HG03175 (cell line): Measurements from ENCODE around the gene RXFP1.
"Not testable (repeated sequence)": the region's sequence is repeated elsewhere in the genome, so short reads cannot be mapped to it uniquely, and the experiment has no call there.

Experiments used
- ATAC-seq: cut with Tn5 transposase; IDR thresholded peaks from one replicate; pipeline ENCODE4 v1.9.1; 2021; ENCODE audit warnings: mild to moderate bottlenecking, moderate library complexity; ENCODE audit not compliant: unreplicated experiment

RXFP1 gene

GRCh38 chr4:158606969-158607368 lies 85.3 kb downstream of the RXFP1 start:
- no peak for ATAC-seq

- ATAC-seq, result no peak
These were observed 87.4 kb downstream of the RXFP1 start for GRCh38 chr4:158609116-158609515.

- ATAC-seq, result peak; percentile 91
These were observed 89.1 kb downstream of the RXFP1 start for GRCh38 chr4:158610790-158611189.

GRCh38 chr4:158613046-158613445 lies 91.4 kb downstream of the RXFP1 start:
- no peak for ATAC-seq

GRCh38 chr4:158617956-158618355 lies 96.3 kb downstream of the RXFP1 start:
- ATAC-seq, result no peak

- ATAC-seq, result peak; percentile 45
These were observed 100.0 kb downstream of the RXFP1 start for GRCh38 chr4:158621729-158622128.

DNA sequence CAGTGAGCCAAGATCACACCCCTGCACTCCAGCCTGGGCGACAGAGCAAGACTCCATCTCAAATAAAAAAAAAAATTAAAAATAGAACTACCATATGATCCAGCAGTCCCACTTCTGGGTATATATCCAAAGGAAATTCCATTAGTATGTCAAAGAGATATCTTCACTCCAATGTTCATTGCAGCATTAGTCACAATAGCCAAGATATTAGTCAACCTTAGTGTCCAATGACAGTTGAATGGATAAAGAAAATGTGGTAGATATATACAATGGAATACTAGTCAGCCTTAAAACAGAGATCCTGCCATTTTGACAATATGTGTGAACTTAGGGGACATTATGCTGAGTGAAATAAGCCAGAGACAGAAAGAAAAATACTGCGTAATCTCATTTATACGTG lies 100.6 kb downstream of the RXFP1 start:
- no peak for ATAC-seq

GRCh38 chr4:158624889-158625478 lies 103.3 kb downstream of the RXFP1 start:
- peak; percentile 93 for ATAC-seq

- no peak for ATAC-seq
These were observed 103.9 kb downstream of the RXFP1 start for GRCh38 chr4:158625544-158625943.

DNA sequence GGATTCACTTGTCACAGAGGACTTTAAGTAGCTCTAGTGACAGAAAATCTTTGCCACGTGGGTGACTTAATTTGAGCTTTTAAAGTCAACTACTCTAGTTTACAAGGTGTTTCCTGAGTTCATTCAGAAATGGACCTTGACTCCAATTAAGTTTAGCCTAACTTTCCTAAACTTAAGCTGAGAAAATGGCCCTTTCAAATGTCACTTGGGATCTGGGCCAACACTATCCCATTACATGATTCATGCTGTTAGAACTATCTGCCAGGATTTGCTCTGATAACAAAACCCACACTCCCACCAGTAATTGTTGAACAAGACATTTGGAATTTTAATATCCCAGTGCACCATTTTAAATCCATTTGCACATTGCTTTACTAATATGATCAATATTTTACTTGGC lies 109.2 kb downstream of the RXFP1 start:
- ATAC-seq, result no peak

- ATAC-seq, result no peak
These were observed 114.9 kb downstream of the RXFP1 start for GRCh38 chr4:158636619-158637018.

DNA sequence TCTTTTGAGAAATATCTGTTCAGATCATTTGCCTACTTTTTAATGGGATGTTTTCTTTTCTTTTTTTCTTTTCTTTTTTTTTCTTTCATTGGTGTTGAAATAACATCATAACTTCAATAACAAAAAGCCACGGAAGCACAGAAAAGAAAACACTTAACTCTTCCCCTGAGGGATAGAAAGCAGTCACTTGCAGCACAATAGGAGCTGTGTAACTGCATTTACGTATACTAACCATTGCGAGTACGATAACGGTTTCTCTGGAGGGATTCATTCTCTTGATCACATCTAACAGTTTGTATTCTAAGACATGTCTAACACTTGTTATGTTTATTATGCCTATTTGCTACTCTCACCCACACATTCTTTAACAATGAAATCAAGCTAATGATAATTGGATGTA lies 122.7 kb downstream of the RXFP1 start:
- no peak for ATAC-seq

GRCh38 chr4:158644760-158645159 lies 123.1 kb downstream of the RXFP1 start:
- ATAC-seq, result no peak

DNA sequence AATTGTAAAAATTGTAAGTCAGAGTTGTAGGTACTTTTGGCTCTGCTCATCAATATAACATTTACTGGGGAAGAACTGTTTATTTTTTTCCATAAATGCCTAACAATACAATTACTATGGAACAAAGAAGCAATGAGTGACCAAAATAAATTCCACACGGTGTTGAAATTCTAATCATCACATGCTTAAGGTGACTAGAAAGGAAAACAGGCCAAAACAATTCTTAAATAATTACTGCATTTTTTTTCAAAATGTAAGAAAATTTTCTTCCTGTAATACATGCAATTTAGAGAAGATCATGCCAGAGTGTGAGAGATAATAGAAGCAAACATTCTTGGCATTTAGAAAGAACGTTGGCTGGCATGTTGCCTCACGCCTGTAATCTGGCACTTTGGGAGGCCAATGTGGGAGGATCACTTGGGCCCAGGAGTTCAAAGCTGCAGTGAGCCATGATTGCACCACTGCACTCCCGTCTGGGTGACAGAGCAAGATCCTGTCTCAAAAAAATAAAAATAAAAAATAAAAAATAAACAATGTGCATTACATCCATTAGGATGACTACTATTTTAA lies 127.5 kb downstream of the RXFP1 start:
- ATAC-seq, result no peak

DNA sequence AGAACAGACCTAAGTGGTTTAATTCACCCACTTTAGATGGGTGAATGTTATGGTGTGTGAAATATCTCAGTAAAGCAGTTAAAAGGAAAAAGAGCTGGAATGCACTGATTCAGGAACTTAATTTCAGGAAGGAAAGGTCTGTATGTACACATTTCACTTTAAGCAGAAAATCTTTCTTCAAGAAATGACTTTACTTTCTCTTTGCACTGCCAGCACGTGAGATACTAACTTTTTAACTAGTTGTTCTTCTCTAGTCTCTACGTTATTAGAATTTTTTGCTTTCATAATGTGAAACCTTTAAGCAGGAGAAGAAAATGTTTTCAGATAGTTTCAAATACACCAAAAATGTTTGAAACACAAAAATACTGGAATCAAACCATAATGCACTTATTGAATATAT lies 131.2 kb downstream of the RXFP1 start:
- ATAC-seq, result no peak

DNA sequence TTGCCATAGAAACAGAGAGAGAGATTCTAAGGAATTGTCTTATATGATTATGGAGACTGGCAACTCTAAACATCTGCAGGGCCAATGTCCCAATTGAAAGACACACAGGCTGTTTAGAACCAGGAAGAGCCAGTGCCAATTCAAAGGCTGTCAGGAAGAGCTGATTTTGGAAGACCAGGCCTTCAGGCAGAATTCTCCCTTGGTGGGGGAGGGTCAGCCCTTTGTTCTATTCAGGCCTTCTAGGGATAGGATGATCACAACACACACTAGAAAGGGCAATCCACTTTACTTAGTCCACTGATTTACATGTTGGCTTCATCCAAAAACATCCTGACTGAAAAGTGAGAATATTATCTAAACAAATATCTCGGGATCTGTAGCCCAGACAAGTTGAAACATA lies 134.8 kb downstream of the RXFP1 start:
- ATAC-seq, result no peak

DNA sequence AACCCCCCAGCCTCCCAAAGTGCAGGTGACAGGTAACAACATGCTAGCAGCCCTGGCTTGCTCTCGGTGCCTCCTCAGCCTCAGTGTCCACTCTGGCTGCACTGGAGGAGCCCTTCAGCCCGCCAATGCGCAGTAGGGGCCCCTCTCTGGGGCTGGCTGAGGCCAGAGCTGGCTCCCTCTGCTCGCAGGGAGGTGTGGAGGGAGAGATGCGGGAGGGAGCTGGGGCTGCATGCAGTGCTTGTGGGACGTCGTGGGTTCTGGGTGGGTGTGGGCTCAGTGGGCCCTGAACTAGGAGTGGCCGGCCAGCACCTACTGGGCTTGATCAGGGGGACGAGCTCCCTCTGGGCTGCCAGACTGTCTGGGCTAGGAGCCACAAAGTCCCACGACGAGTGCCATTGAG lies 135.6 kb downstream of the RXFP1 start:
- ATAC-seq, result no peak

GRCh38 chr4:158663255-158663654 lies 141.6 kb downstream of the RXFP1 start:
- not testable (repeated sequence) for ATAC-seq

DNA sequence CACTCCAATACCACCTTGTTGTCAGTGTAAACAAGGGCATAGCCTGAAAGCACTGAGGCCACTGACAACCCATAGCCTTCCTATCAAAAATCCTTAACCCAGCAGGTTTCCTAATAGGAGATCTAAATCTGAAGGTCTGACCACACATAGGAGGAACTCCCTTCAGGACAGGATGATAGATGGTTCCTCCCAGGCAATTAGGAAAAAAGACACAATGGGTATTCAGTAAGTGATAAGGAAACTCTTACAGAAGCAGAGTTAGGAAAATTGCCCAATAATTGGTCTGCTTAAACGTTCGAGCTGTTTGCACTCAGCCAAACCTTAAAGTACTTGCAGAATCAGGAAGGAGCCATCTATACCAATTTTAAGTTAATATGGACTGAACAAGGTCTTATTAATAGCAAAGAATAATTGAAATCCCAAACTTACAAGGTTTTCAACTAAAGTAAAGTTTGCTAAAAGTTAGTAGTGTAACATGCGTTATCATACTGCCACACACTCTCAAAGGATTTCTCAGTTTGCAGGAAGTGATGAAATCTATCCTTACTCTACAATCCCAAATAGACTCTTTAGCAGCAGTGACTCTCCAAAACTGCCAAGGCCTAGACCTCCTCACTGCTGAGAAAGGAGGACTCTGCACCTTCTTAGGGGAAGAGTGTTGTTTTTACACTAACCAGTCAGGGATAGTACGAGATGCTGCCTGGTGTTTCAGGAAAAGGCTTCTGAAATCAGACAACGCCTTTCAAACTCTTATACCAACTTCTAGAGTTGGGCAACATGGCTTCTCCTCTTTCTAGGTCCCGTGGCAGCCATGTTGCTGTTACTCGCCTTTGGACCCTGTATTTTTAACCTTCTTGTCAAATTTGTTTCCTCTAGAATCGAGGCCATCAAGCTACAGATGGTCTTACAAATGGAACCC lies 142.3 kb downstream of the RXFP1 start:
- not testable (repeated sequence) for ATAC-seq

- no peak for ATAC-seq
These were observed 143.1 kb downstream of the RXFP1 start for GRCh38 chr4:158664806-158665205.

DNA sequence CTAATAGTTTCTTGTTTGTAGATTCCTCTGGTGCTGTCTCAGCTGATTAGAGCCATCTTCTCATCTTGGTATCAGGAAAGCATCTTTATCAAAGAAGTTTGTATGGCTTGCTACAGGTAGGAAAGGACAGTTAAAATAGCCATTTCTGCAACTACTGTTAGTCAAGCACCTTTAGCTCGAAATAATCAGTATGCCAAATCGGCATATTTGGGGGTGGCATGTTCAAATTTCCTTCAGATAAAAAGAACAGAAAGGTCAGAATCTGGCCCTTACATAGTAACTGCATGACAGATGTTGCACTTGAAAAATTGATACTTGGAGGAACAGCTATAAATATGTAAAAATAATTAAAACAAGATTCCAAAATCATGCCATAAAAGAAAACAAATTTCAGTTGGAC lies 145.2 kb downstream of the RXFP1 start:
- no peak for ATAC-seq

DNA sequence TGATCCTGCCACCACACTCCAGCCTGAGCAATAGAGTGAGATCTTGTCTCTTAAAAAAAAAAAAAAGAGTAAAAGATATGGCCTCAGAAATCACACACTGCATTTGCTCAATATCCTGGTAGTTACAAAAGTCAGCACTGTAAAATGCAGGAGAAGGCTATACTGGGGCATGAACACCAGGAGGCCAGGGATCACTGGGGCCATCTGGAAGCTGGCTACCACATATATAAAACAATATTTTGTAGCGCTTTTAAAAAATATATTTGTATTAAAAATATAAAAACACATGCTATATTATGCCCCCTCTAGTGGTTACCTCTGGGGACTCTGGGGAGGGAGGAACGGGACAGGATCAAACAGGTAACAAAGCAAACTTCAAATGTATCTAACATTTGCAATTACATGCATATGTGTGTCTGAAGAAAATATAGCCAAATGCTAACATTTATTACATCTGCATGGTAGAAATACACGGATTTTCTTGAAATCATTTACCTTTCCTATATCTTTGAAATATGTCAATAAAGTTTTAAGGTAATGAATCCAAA lies 146.0 kb downstream of the RXFP1 start:
- no peak for ATAC-seq
